Measurements from ENCODE around the gene POTEM. TPM values are rescaled to one million over a fixed set of nuclear protein-coding genes. Genes with fewer than 3 reads are reported as not detected.

Gene POTEM
- not detected in 2 replicates for total RNA-seq

GRCh38 chr14:18967134-18967533 lies at the start of gene POTEM:
Gene POTEM, plus strand, starts transcription at chr14:18967434. Its CDS starts 52 bp downstream, at chr14:18967486.

